Measurements from ENCODE around the gene KAT2B.
A peak's percentile ranks its signal among the peaks of the same experiment; 100 is the strongest.

KAT2B gene

DNA sequence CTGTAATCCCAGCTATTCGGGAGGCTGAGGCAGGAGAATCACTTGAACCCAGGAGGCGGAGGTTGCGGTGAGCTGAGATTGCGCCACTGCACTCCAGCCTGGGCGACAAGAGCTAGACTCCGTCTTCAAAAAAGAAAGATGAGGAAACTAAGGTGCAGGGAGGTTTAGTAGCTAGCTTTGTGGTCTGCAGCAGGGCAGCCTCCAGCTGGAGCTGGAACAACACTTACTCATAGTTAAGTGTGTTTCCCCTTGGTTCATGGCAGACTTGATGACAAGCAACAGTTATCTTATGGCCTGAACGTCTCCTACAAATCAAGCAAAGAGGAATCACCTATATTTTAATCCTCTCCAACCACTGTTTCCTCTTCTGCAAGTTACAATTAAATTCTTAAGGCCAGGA lies 12.6 kb downstream of the KAT2B start:
- H3K27ac ChIP-seq (ENCODE audit: low read length) = no peak overlapping the region
- H3K4me2 ChIP-seq (ENCODE audit: low read length) = no peak overlapping the region
- no peaks in the 10 kb centered on the region for H3K36me3 ChIP-seq (replicated peaks; ENCODE audit: low read depth, low read length)
- no peak overlapping the region for H3K9ac ChIP-seq (ENCODE audit: low read length)
- H3K27me3 ChIP-seq (ENCODE audit: low read depth, low read length) = no peaks in the 10 kb centered on the region
- no peak for TF ChIP-seq EZH2phosphoT487 (IDR thresholded peaks at IDR 0.05; ENCODE audit: low read depth)
- TF ChIP-seq, protein P1, sequence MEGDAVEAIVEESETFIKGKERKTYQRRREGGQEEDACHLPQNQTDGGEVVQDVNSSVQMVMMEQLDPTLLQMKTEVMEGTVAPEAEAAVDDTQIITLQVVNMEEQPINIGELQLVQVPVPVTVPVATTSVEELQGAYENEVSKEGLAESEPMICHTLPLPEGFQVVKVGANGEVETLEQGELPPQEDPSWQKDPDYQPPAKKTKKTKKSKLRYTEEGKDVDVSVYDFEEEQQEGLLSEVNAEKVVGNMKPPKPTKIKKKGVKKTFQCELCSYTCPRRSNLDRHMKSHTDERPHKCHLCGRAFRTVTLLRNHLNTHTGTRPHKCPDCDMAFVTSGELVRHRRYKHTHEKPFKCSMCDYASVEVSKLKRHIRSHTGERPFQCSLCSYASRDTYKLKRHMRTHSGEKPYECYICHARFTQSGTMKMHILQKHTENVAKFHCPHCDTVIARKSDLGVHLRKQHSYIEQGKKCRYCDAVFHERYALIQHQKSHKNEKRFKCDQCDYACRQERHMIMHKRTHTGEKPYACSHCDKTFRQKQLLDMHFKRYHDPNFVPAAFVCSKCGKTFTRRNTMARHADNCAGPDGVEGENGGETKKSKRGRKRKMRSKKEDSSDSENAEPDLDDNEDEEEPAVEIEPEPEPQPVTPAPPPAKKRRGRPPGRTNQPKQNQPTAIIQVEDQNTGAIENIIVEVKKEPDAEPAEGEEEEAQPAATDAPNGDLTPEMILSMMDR (IDR thresholded peaks at IDR 0.05; ENCODE audit: low read depth, low read length) = no peak
- H3K4me1 ChIP-seq (ENCODE audit: low read length) = peaks cover 57% of the 10 kb centered on the region
- peaks cover 15% of the 10 kb centered on the region for H4K20me1 ChIP-seq (ENCODE audit: insufficient read depth, low read length)
- H3K9me3 ChIP-seq (ENCODE audit: insufficient read depth, low read length) = no peaks in the 10 kb centered on the region
- H2AFZ ChIP-seq (ENCODE audit: low read depth, low read length) = no peak overlapping the region
- no peak overlapping the region for H3K4me3 ChIP-seq (ENCODE audit: low read length)
- peaks cover 14% of the 10 kb centered on the region; the same call in 1 of the 2 replicates for H3K79me2 ChIP-seq (ENCODE audit: low read length)

DNA sequence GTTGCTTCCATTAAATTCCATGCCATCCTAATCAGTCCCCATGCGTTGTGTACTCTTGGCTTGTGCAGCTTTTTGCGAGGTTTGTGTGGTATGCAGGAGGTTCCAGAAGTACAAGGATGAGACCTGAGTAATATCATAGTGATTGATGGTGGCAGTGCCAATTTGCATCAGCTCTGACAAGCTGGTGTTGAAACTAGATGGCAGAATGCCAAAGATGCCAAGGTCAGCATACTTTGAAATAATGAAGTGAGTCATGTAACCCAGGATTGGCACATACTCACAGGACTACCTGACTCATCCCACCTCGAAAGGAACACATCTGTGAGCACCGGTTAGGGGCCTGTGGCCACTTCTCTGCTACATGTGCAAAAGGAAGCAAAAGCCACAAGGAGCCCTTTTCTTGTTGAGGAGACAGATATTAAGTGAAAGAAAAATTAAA lies 14.3 kb downstream of the KAT2B start:
- Histone ChIP-seq H3K4me3 (ENCODE audit: low read length) (peak overlapping the region; percentile 16; the same call in 1 of the 2 replicates), H4K20me1 (ENCODE audit: insufficient read depth, low read length) (peaks cover 15% of the 10 kb centered on the region), H3K9ac (ENCODE audit: low read length) (peak overlapping the region; percentile 8; the same call in 1 of the 2 replicates), H3K27ac (ENCODE audit: low read length) (peak overlapping the region; percentile 40), H3K4me1 (ENCODE audit: low read length) (peaks cover 47% of the 10 kb centered on the region), H2AFZ (ENCODE audit: low read depth, low read length) (no peak overlapping the region), H3K4me2 (ENCODE audit: low read length) (peak overlapping the region; percentile 51), H3K27me3 (ENCODE audit: low read depth, low read length) (no peaks in the 10 kb centered on the region), H3K9me3 (ENCODE audit: insufficient read depth, low read length) (no peaks in the 10 kb centered on the region), H3K79me2 (ENCODE audit: low read length) (peaks cover 17% of the 10 kb centered on the region; the same call in 1 of the 2 replicates), H3K36me3 (replicated peaks; ENCODE audit: low read depth, low read length) (no peaks in the 10 kb centered on the region)
- TF ChIP-seq, protein P1 (IDR thresholded peaks at IDR 0.05; ENCODE audit: low read depth, low read length) = no peak
- TF ChIP-seq EZH2phosphoT487 (IDR thresholded peaks at IDR 0.05; ENCODE audit: low read depth) = no peak

DNA sequence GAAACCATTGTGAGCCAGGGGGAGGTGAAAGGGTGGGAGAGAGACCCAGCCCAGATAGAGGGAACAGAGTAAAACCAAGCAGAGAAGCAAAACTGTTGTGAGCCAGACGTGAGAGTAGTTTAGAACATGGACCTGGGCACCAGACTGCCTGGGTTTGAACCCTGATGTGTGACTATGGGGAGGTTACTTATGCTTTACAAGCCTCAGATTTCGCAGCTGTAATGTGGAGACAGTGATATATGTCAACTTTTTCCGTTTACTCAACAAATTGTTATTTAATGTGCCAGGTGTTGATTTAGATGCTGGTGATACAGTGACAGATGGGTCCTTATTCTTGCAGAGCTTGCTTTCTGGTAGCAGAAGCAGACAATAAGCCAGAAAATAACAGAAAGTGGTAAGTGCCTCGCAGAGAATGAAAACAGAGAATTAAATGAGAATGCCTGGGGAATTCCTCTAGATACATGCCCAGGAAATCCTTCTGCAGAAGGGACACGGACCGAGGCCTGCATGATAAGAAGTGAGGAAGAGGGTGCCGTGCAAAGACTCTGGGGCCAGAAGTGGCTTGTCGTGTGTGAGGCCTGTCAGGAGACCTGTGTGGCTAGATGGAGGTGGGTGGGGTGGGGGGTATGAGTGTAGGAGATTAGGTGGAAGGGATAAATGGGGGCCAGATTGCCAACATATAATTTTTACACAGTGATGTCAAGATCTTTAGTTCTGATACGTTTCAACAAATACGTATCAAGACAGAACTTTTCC lies 15.0 kb downstream of the KAT2B start:
- Histone ChIP-seq H3K79me2 (ENCODE audit: low read length) (peaks cover 20% of the 10 kb centered on the region; the same call in 1 of the 2 replicates), H3K9ac (ENCODE audit: low read length) (peak overlapping the region; percentile 8; the same call in 1 of the 2 replicates), H3K27ac (ENCODE audit: low read length) (peak overlapping the region; percentile 40), H3K4me1 (ENCODE audit: low read length) (peaks cover 44% of the 10 kb centered on the region), H3K4me2 (ENCODE audit: low read length) (peak overlapping the region; percentile 51), H3K36me3 (replicated peaks; ENCODE audit: low read depth, low read length) (peaks cover 3% of the 10 kb centered on the region), H2AFZ (ENCODE audit: low read depth, low read length) (no peak overlapping the region), H4K20me1 (ENCODE audit: insufficient read depth, low read length) (peaks cover 15% of the 10 kb centered on the region), H3K27me3 (ENCODE audit: low read depth, low read length) (no peaks in the 10 kb centered on the region), H3K9me3 (ENCODE audit: insufficient read depth, low read length) (no peaks in the 10 kb centered on the region), H3K4me3 (ENCODE audit: low read length) (peak overlapping the region; percentile 16)
- TF ChIP-seq EZH2phosphoT487 (IDR thresholded peaks at IDR 0.05; ENCODE audit: low read depth) = no peak
- TF ChIP-seq, protein P1 (IDR thresholded peaks at IDR 0.05; ENCODE audit: low read depth, low read length) = no peak

DNA sequence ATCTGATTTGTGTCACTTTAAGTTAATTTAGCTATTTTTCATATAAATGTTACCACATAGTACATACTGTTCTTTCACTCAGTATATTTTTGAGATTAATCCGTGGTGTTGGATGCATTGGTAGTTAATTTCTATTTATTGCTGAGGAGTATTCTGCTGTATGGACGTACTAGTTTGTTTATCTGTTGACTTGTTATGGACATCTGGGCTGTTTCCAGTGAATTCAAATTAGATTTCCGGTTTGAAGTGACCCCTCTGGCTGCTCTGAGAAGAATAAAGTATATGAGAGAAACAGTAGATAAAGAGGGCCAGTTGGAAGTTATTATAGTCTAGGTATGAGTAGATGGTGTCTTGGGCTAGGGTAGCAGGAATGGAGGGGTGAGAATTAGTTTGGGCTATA lies 15.6 kb downstream of the KAT2B start:
- no peaks in the 10 kb centered on the region for H3K9me3 ChIP-seq (ENCODE audit: insufficient read depth, low read length)
- no peak for TF ChIP-seq EZH2phosphoT487 (IDR thresholded peaks at IDR 0.05; ENCODE audit: low read depth)
- TF ChIP-seq, protein P1 (IDR thresholded peaks at IDR 0.05; ENCODE audit: low read depth, low read length) = no peak
- no peaks in the 10 kb centered on the region for H3K27me3 ChIP-seq (ENCODE audit: low read depth, low read length)
- H3K36me3 ChIP-seq (replicated peaks; ENCODE audit: low read depth, low read length) = peaks cover 3% of the 10 kb centered on the region
- H4K20me1 ChIP-seq (ENCODE audit: insufficient read depth, low read length) = peaks cover 15% of the 10 kb centered on the region
- H3K4me2 ChIP-seq (ENCODE audit: low read length) = peak overlapping the region; percentile 51
- no peak overlapping the region for H3K4me3 ChIP-seq (ENCODE audit: low read length)
- peaks cover 20% of the 10 kb centered on the region; the same call in 1 of the 2 replicates for H3K79me2 ChIP-seq (ENCODE audit: low read length)
- H2AFZ ChIP-seq (ENCODE audit: low read depth, low read length) = no peak overlapping the region
- H3K27ac ChIP-seq (ENCODE audit: low read length) = no peak overlapping the region
- H3K9ac ChIP-seq (ENCODE audit: low read length) = no peak overlapping the region; the same call in 1 of the 2 replicates
- peaks cover 47% of the 10 kb centered on the region for H3K4me1 ChIP-seq (ENCODE audit: low read length)
